PC-3 (cell line): ENCODE measurements around the gene C12orf75. TPM values are rescaled to one million over a fixed set of nuclear protein-coding genes. Genes with fewer than 3 reads are reported as not detected.

Experiments used
- ATAC-seq: fragments of 200-7000 bp; cut with Tn5 transposase; 2 replicates; pipeline ENCODE4 v1.9.1; 2020; ENCODE audit warnings: mild to moderate bottlenecking, moderate library complexity
- BruUV-seq: library from RNA; stranded (reverse); fragments of 400-500 nt; replicated peaks from 2 replicates; lab custom pipeline; 2021; lab: Mats Ljungman, UMichigan
- CTCF ChIA-PET: fragments of 300-600 bp; sonication (Branson Sonifier 250); formaldehyde crosslinking; loops from one replicate; lab custom pipeline; 2022; ENCODE audit warnings: antibody characterized with exemption; lab: Charles Lee
- POLR2A ChIA-PET: fragments of 300-600 bp; sonication (Branson Sonifier 250); formaldehyde crosslinking; loops from one replicate; lab custom pipeline; 2022; ENCODE audit warnings: antibody characterized with exemption; ENCODE audit not compliant: unreplicated experiment; lab: Charles Lee
- DNase-seq: peaks from one replicate; pipeline ENCODE4 v3.0.0-alpha.2; 2015
- H2AFZ ChIP-seq: fragments of 300-600 bp; sonication (generic); 2 replicates; pipeline ENCODE4 v1.6.0; 2016; ENCODE audit warnings: antibody characterized with exemption, low read length
- H3F3A ChIP-seq: fragments of 300-600 bp; sonication (generic); one replicate; pipeline ENCODE4 v1.6.0; 2017; ENCODE audit warnings: antibody characterized with exemption, low read length, control low read depth, mild to moderate bottlenecking; ENCODE audit not compliant: unreplicated experiment
- H3K27ac ChIP-seq: fragments of 300-600 bp; sonication (generic); 2 replicates; pipeline ENCODE4 v1.5.1; 2016; ENCODE audit warnings: mild to moderate bottlenecking, low read length
- H3K27me3 ChIP-seq: fragments of 300-600 bp; sonication (generic); 2 replicates; pipeline ENCODE4 v1.6.1; 2016; ENCODE audit warnings: low read length, mixed read lengths
- H3K36me3 ChIP-seq: fragments of 300-600 bp; sonication (generic); 2 replicates; pipeline ENCODE4 v1.6.1; 2016; ENCODE audit warnings: low read depth, mixed run types, low read length, mixed read lengths
- H3K4me1 ChIP-seq: fragments of 300-600 bp; sonication (generic); 2 replicates; pipeline ENCODE4 v1.5.1; 2016; ENCODE audit warnings: low read length; ENCODE audit not compliant: insufficient read depth
- H3K4me2 ChIP-seq: fragments of 300-600 bp; sonication (generic); 2 replicates; pipeline ENCODE4 v1.6.0; 2016; ENCODE audit warnings: low read length
- H3K4me3 ChIP-seq: fragments of 300-600 bp; sonication (generic); 2 replicates; pipeline ENCODE4 v1.5.1; 2016; ENCODE audit warnings: mild to moderate bottlenecking, low read length, mixed read lengths
- H3K79me2 ChIP-seq: fragments of 300-600 bp; sonication (generic); 2 replicates; pipeline ENCODE4 v1.6.1; 2017; ENCODE audit warnings: low read length, mixed read lengths
- H3K9ac ChIP-seq: fragments of 300-600 bp; sonication (generic); 2 replicates; pipeline ENCODE4 v1.6.0; 2016; ENCODE audit warnings: mild to moderate bottlenecking, low read length
- H3K9me2 ChIP-seq: fragments of 300-600 bp; sonication (generic); replicated peaks from 2 replicates; pipeline ENCODE4 v1.6.1; 2016; ENCODE audit warnings: mixed run types, low read length, mixed read lengths
- H3K9me3 ChIP-seq: fragments of 300-600 bp; sonication (generic); 2 replicates; pipeline ENCODE4 v1.6.1; 2016; ENCODE audit warnings: low read length, mixed read lengths
- H4K20me1 ChIP-seq: fragments of 300-600 bp; sonication (generic); 2 replicates; pipeline ENCODE4 v1.6.1; 2016; ENCODE audit warnings: low read length, mixed read lengths
- EZH2 ChIP-seq: fragments of 300-600 bp; sonication (generic); IDR thresholded peaks from one replicate; pipeline ENCODE4 v1.6.1; 2017; ENCODE audit warnings: antibody characterized with exemption, mild to moderate bottlenecking, low read length; ENCODE audit not compliant: unreplicated experiment
- EZH2phosphoT487 ChIP-seq: fragments of 300-600 bp; sonication (generic); IDR thresholded peaks from 2 replicates; pipeline ENCODE4 v1.6.1; 2018; ENCODE audit warnings: mild to moderate bottlenecking, antibody characterized with exemption, low read length, borderline replicate concordance
- intact Hi-C: fragments of 100-400 bp; cut with micrococcal nuclease; formaldehyde crosslinking; loops from 2 replicates; pipeline ENCODE4 v1.9.0; 2023
- total RNA-seq: library from RNA; depleted of rRNA; stranded (reverse); fragments of >200 nt; gene quantifications from 2 replicates; pipeline ENCODE4 v1.2.3, GENCODE V29; 2014
- TF ChIP-seq, protein P1 (sequence below): fragments of 300-600 bp; sonication (generic); conservative IDR thresholded peaks from 2 replicates; pipeline ENCODE4 v1.5.1; 2017; ENCODE audit warnings: antibody characterized with exemption, low read depth, mild to moderate bottlenecking, low read length

C12orf75 gene
- total RNA-seq, 1 experiment from 2014 or later, result 144 TPM

DNA sequence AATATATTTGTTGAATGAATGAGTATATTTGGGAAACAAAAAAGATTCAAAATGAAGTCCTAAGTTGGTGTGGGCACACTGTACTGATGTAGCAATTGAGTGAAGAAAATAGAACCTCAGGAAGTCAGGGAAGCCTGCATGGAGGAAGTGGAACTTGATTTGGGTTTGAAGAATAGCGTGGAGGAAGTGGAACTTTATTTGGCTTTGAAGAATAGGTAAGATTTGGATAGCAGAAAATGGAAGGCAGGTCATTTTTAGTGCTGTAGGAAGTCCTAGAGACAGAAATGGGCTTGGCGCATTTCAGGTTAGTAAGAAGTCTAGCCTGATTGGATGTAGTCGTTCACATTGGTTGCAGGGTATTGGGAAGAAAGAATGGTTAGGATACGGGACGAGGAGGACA is 5.4 kb downstream of the C12orf75 start:
- intact Hi-C loops, result no loop called here

DNA sequence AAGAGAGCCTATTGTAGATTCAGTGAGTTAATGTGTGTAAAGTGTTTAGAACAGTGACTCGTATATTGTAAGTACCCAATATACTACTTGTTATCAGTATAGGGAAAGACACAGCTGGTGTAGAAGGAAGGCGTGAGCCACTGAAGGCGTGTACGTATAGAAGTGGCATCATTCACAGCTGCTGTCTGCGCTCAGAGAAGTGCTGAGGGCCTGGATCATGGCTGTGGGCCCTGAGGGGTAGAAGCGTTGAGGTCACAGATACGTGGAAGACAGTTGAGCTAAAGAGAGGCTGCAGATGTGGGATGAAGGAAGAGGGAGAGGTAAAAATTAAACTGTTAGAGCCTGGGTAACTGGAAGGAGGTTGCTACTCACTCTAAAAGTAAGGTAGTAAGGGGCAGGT is 5.9 kb downstream of the C12orf75 start:
- ChIA-PET POLR2A (no interaction called here), CTCF (no interaction called here)
- Histone ChIP-seq H4K20me1 (no peaks in the 10 kb centered on the region), H2AFZ (no peak overlapping the region), H3K9ac (no peak overlapping the region), H3K4me2 (no peak overlapping the region), H3K27ac (no peak overlapping the region), H3F3A (peaks cover 7% of the 10 kb centered on the region), H3K9me3 (no peaks in the 10 kb centered on the region), H3K4me1 (peaks cover 47% of the 10 kb centered on the region), H3K36me3 (peaks cover 5% of the 10 kb centered on the region; the same call in 1 of the 2 replicates), H3K4me3 (no peak overlapping the region), H3K27me3 (no peaks in the 10 kb centered on the region), H3K79me2 (peaks cover 96% of the 10 kb centered on the region), H3K9me2 (no peaks in the 10 kb centered on the region)
- no TSS peak for BruUV-seq
- intact Hi-C loops, result no loop called here
- ATAC-seq (peak; percentile 8; the same call in 1 of the 2 replicates), DNase-seq (peak; percentile 27)
- TF ChIP-seq, protein P1, sequence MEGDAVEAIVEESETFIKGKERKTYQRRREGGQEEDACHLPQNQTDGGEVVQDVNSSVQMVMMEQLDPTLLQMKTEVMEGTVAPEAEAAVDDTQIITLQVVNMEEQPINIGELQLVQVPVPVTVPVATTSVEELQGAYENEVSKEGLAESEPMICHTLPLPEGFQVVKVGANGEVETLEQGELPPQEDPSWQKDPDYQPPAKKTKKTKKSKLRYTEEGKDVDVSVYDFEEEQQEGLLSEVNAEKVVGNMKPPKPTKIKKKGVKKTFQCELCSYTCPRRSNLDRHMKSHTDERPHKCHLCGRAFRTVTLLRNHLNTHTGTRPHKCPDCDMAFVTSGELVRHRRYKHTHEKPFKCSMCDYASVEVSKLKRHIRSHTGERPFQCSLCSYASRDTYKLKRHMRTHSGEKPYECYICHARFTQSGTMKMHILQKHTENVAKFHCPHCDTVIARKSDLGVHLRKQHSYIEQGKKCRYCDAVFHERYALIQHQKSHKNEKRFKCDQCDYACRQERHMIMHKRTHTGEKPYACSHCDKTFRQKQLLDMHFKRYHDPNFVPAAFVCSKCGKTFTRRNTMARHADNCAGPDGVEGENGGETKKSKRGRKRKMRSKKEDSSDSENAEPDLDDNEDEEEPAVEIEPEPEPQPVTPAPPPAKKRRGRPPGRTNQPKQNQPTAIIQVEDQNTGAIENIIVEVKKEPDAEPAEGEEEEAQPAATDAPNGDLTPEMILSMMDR, result no peak
- TF ChIP-seq EZH2 (no peak), EZH2phosphoT487 (no peak)

More for the DNA sequence above, 5.4 kb downstream of the C12orf75 start:
- H3K27me3 ChIP-seq, result no peaks in the 10 kb centered on the region
- H2AFZ ChIP-seq, result no peak overlapping the region
- TF ChIP-seq, protein P1, result no peak
- TF ChIP-seq EZH2 (no peak), EZH2phosphoT487 (no peak)
- H3K4me3 ChIP-seq, result no peak overlapping the region
- BruUV-seq, result no TSS peak
- ATAC-seq, result no peak
- no peak for DNase-seq
- H3K36me3 ChIP-seq, result peaks cover 3% of the 10 kb centered on the region; the same call in 1 of the 2 replicates
- no peak overlapping the region for H3K9ac ChIP-seq
- no peak overlapping the region for H3K27ac ChIP-seq
- no peaks in the 10 kb centered on the region for H3K9me3 ChIP-seq
- no peaks in the 10 kb centered on the region for H4K20me1 ChIP-seq
- POLR2A ChIA-PET, result no interaction called here
- peaks cover 6% of the 10 kb centered on the region for H3F3A ChIP-seq
- H3K4me2 ChIP-seq, result no peak overlapping the region
- peaks cover 95% of the 10 kb centered on the region for H3K79me2 ChIP-seq
- CTCF ChIA-PET, result no interaction called here
- no peaks in the 10 kb centered on the region for H3K9me2 ChIP-seq
- H3K4me1 ChIP-seq, result peaks cover 41% of the 10 kb centered on the region

DNA sequence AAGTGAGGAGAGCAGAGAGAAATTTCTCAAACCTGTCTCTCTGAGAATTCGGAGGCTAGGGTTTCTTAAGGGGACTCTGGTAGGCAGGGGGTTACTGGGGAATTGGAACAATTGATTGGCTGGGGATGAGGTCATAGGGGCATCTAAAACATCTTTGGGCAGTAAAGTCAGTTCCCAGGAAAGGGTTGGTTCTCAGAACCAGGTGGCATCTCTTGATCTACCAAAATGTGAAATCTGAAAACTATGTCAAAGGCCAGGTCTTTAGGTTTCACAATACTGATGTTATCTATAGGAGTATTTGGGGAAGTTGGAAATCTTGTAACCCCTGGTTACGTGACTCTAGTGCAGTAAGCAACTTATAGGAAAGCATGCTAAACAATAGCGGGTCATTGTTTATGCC is 6.9 kb downstream of the C12orf75 start:
- Histone ChIP-seq H3F3A (peaks cover 7% of the 10 kb centered on the region), H3K4me3 (no peak overlapping the region), H4K20me1 (no peaks in the 10 kb centered on the region), H2AFZ (no peak overlapping the region), H3K9ac (no peak overlapping the region), H3K4me2 (no peak overlapping the region), H3K9me3 (no peaks in the 10 kb centered on the region), H3K27me3 (no peaks in the 10 kb centered on the region), H3K4me1 (peaks cover 41% of the 10 kb centered on the region), H3K9me2 (no peaks in the 10 kb centered on the region), H3K27ac (no peak overlapping the region), H3K79me2 (peaks cover 96% of the 10 kb centered on the region), H3K36me3 (peaks cover 7% of the 10 kb centered on the region; the same call in 1 of the 2 replicates)
- DNase-seq (no peak), ATAC-seq (no peak)
- TF ChIP-seq, protein P1, result no peak
- TF ChIP-seq EZH2phosphoT487, result no peak
- no peak for TF ChIP-seq EZH2
- ChIA-PET CTCF (no interaction called here), POLR2A (no interaction called here)
- no TSS peak for BruUV-seq
- intact Hi-C loops, result no loop called here
